Measurements from ENCODE around the gene WWOX. TPM values are rescaled to one million over a fixed set of nuclear protein-coding genes. Genes with fewer than 3 reads are reported as not detected.

Gene WWOX
- total and polyA plus RNA-seq, 2 of the 8 experiments (the other 6 are each of a cell fraction or from before 2014, with no cell fraction given) = 5.4 to 16.7 TPM

DNA sequence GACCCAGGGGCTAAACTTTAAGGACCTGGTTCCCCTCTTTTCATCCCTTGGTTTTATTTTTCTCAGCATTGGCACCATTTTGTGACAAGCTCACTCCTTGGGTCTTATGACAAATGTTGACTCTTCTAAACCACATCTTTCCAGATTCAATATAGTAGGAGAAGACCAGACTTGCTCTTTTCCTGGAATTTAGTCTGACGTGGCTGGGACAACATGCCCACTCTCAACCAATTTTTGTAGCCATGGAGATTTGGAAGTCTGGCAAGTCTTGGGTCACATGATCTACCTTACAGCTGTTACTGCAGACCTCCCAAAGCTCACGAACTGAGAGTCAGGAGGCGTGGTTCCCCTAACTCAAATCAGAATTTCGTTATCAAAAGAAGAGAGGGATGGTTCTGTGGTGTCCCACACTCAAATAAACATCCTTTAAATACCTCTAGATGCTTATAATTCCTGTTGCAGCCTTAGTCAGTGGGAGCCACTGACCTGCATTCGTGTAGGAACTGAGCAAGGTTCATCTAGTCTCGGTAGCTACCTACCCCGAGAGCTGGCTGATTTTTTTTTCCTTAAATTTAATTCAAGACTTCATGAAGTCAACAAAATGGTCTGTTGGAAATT lies 817.6 kb downstream of the WWOX start:
- no peak overlapping the region for H4K91ac ChIP-seq (replicated peaks; ENCODE audit: insufficient read length, low read length)
- no peak overlapping the region for H3K9ac ChIP-seq (replicated peaks in 1 of 4; ENCODE audit: extremely low read depth in 1 of 4, low read depth in 3 of 4, low read length in 3 of 4)
- H3K18ac ChIP-seq (ENCODE audit: extremely low read depth, low read length) = no peak overlapping the region
- no peak overlapping the region for H2AFZ ChIP-seq (ENCODE audit: low read length)
- DNase-seq (ENCODE audit: low read depth in 1 of 2, low spot score in 2 of 2) = no peak
- no peak overlapping the region for H3K4me2 ChIP-seq (ENCODE audit: insufficient read depth in 1 of 2, low read depth in 2 of 2, low read length in 2 of 2)
- H3K79me2 ChIP-seq (ENCODE audit: control insufficient read depth in 1 of 2, insufficient read depth in 2 of 2, low read length in 2 of 2) = no peaks in the 10 kb centered on the region
- peaks cover 14 to 17% of the 10 kb centered on the region in 2 experiments; a peak in 3 of 4 replicates for H3K9me3 ChIP-seq (ENCODE audit: insufficient read depth in 2 of 2, low read depth in 1 of 2, low read length in 1 of 2)
- no peak overlapping the region for H2BK120ac ChIP-seq (replicated peaks; ENCODE audit: low read depth, low read length)
- no peak overlapping the region for H3K23ac ChIP-seq (ENCODE audit: insufficient read length)
- no peak overlapping the region for H2BK5ac ChIP-seq (ENCODE audit: low read depth, low read length)
- POLR2A ChIA-PET (ENCODE audit: partially characterized antibody) = no interaction called here
- no peak overlapping the region for H3K27ac ChIP-seq (ENCODE audit: low read depth, low read length)
- no peak overlapping the region for H2BK20ac ChIP-seq (ENCODE audit: low read length)
- CTCF ChIA-PET (ENCODE audit: partially characterized antibody) = interaction anchor here (1.2 to 2.5 kb wide), 2 partner anchors 9 to 344 kb away, joined by 3 to 9 read pairs; no protein-coding TSS in a partner anchor
- no peak overlapping the region for H3K56ac ChIP-seq (replicated peaks; ENCODE audit: insufficient read length, low read depth, low read length)
- FAIRE-seq = no peak
- H3K79me1 ChIP-seq (ENCODE audit: low read depth, low read length) = no peaks in the 10 kb centered on the region
- H3K4me3 ChIP-seq (ENCODE audit: extremely low read depth in 1 of 4, insufficient read depth in 2 of 4, low read depth in 3 of 4, low read length in 4 of 4) = no peak overlapping the region
- peaks cover 0 to 4% (median 0%) of the 10 kb centered on the region in 4 experiments; a peak in 1 of 8 replicates for H3K36me3 ChIP-seq (ENCODE audit: control insufficient read depth in 2 of 4, insufficient read depth in 4 of 4, low read length in 3 of 4)
- no peaks in the 10 kb centered on the region for H4K20me1 ChIP-seq (replicated peaks in 1 of 2; ENCODE audit: control insufficient read depth in 1 of 2, insufficient read depth in 2 of 2, low read length in 2 of 2)
- no peak overlapping the region for H4K5ac ChIP-seq (ENCODE audit: insufficient read length, low read depth, low read length)
- no peak overlapping the region for H2BK12ac ChIP-seq (ENCODE audit: low read depth, low read length)
- 88% methylated on average over 7 of the region's 7 CpGs; no CpG with 5 or more reads in 1 of the 2 experiments for WGBS, 2 experiments (ENCODE audit: extremely low coverage in 1 of 2, insufficient coverage in 1 of 2, insufficient read length in 1 of 2, insufficient replicate concordance in 2 of 2, low coverage in 1 of 2, low lambda C conversion rate in 2 of 2, missing lambda C conversion rate in 1 of 2)
- no peak overlapping the region for H2AK5ac ChIP-seq (ENCODE audit: low read depth, low read length)
- no peak overlapping the region for H2BK15ac ChIP-seq (ENCODE audit: low read length)
- no peaks in the 10 kb centered on the region for H3K4me1 ChIP-seq (replicated peaks in 1 of 4; ENCODE audit: control insufficient read depth in 3 of 4, insufficient read depth in 4 of 4, low read length in 3 of 4)
- no peak overlapping the region for H3K14ac ChIP-seq (ENCODE audit: insufficient read length)
- H3K4ac ChIP-seq (replicated peaks; ENCODE audit: insufficient read length, low read depth, low read length) = no peak overlapping the region
- H3K27me3 ChIP-seq (replicated peaks in 1 of 4; ENCODE audit: control insufficient read depth in 3 of 4, extremely low read depth in 1 of 4, insufficient read depth in 3 of 4, low read length in 3 of 4) = no peaks in the 10 kb centered on the region
- no peak overlapping the region for H4K8ac ChIP-seq (ENCODE audit: extremely low read depth, insufficient read depth, low read length)
- H3K23me2 ChIP-seq (ENCODE audit: low read depth, low read length) = no peaks in the 10 kb centered on the region
- TF ChIP-seq ASH2L (IDR thresholded peaks at IDR 0.05; ENCODE audit: low read length) = no peak

Data from H1 (cell line).